GM12872 (cell line): ENCODE measurements around the gene WDR33.
A peak's percentile ranks its signal among the peaks of the same experiment; 100 is the strongest.

Experiments
- CTCF ChIP-seq: IDR thresholded peaks from 3 replicates; pipeline ENCODE4 v1.5.1; 2011; ENCODE audit warnings: low read depth, mild to moderate bottlenecking, low read length, moderate library complexity; ENCODE audit not compliant: insufficient read depth

WDR33 gene

DNA sequence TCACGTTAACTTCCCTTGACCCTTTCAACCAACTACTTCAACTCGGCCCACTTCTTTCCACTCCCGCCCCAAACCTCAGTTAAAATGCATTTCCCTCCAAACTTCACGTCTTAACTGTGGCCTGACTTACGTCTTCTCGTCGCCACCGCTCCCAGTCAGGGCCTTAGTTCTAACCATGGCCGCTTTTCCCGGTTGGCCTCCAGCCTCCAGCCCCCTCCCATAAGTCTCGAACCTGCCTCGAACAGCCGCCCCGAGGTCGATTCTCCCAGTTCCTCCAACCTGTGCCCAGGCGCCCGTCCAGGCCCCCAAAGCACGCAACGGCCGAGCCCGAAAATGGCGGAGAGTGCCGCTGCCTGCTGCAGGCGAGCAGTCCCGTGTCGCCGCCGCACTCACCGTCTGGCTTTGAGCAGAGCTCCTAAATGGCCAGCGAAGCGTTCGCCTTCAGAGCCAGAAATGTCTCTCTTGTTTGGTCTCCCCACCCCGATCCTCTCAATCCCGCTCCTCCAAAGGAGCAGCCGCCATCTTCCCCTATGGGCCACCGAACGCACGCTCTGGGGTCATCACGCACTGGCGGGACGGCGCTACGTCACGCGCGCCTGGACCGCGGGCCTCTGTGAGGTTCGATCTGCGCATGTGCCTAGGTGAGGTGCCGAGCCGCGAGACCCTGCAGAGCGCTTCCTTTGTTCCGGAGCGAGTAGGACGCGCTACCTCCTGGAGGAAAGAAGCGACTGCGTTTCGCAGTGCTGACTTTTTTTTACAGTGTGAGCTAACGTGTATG lies at the start of gene WDR33:
Gene WDR33 (minus strand): TSS at position 553 of the 778 bp plus-strand sequence. CDS start 40,190 bp downstream, outside the sequence.
- peak; percentile 49; the same call in 2 of the 3 replicates for TF ChIP-seq CTCF

- TF ChIP-seq CTCF = no peak
Observed at GRCh38 chr2:127860130-127860529, 49.2 kb upstream of the WDR33 start.

GRCh38 chr2:127859712-127860085 lies 48.7 kb upstream of the WDR33 start:
- TF ChIP-seq CTCF = no peak

- TF ChIP-seq CTCF = no peak
Observed at GRCh38 chr2:127857265-127857808, 46.4 kb upstream of the WDR33 start.

- no peak for TF ChIP-seq CTCF
Observed at GRCh38 chr2:127853671-127854070, 42.7 kb upstream of the WDR33 start.

GRCh38 chr2:127852388-127852787 lies 41.4 kb upstream of the WDR33 start:
- no peak for TF ChIP-seq CTCF

- no peak for TF ChIP-seq CTCF
Observed at GRCh38 chr2:127847931-127848330, 37.0 kb upstream of the WDR33 start.
